WTC11 (cell line): ENCODE data around the gene CBFB. TPM values are rescaled to one million over a fixed set of nuclear protein-coding genes. Genes with fewer than 3 reads are reported as not detected.

Source experiments
- ATAC-seq: fragments of 200-7000 bp; cut with Tn5 transposase; 2 replicates; pipeline ENCODE4 v1.10.0; 2021; ENCODE audit warnings: mild to moderate bottlenecking, moderate library complexity
- CTCF ChIA-PET: fragments of 300-600 bp; sonication (Branson Sonifier 250); formaldehyde crosslinking; loops from one replicate; lab custom pipeline; 2021; ENCODE audit warnings: antibody characterized with exemption; lab: Charles Lee
- POLR2A ChIA-PET: fragments of 350-600 bp; sonication (Branson Sonifier 250); formaldehyde crosslinking; loops from one replicate; lab custom pipeline; 2021; ENCODE audit warnings: antibody characterized with exemption; lab: Charles Lee
- DNase-seq: peaks from one replicate; pipeline ENCODE4 v3.0.0; 2021; ENCODE audit warnings: low spot score
- H3K27ac Mint-ChIP-seq: 2 replicates; pipeline ENCODE4 v1.8.0; 2021; ENCODE audit warnings: mixed read lengths
- H3K27me3 Mint-ChIP-seq: 2 replicates; pipeline ENCODE4 v1.8.0; 2021; ENCODE audit warnings: low read depth, mild to moderate bottlenecking, moderate library complexity, mixed read lengths
- H3K36me3 Mint-ChIP-seq: 2 replicates; pipeline ENCODE4 v1.8.0; 2021; ENCODE audit warnings: mixed read lengths
- H3K4me1 Mint-ChIP-seq: 2 replicates; pipeline ENCODE4 v1.8.0; 2022; ENCODE audit warnings: mixed read lengths
- H3K4me3 Mint-ChIP-seq: 2 replicates; pipeline ENCODE4 v1.8.0; 2021; ENCODE audit warnings: mild to moderate bottlenecking, moderate library complexity, mixed read lengths
- H3K9me3 Mint-ChIP-seq: 2 replicates; pipeline ENCODE4 v1.8.0; 2021; ENCODE audit warnings: mixed read lengths
- EMX1 ChIP-seq: fragments of 250-450 bp; sonication (Bioruptor Pico); IDR thresholded peaks from 2 replicates; pipeline ENCODE4 v1.8.0; 2021; ENCODE audit warnings: mild to moderate bottlenecking
- FOXJ3 ChIP-seq: sonication (generic); formaldehyde crosslinking; IDR thresholded peaks from 2 replicates; pipeline ENCODE4 v1.9.0; 2021; ENCODE audit warnings: missing genetic modification reagents, mild to moderate bottlenecking, borderline replicate concordance
- MXD4 ChIP-seq: fragments of 250-450 bp; sonication (Bioruptor Pico); IDR thresholded peaks from 2 replicates; pipeline ENCODE4 v1.8.0; 2021; ENCODE audit warnings: mild to moderate bottlenecking, moderate library complexity, borderline replicate concordance
- NFATC4 ChIP-seq: fragments of 250-450 bp; sonication (Bioruptor Pico); IDR thresholded peaks from 2 replicates; pipeline ENCODE4 v1.9.0; 2021; ENCODE audit warnings: mild to moderate bottlenecking
- TCF7 ChIP-seq: sonication (generic); formaldehyde crosslinking; IDR thresholded peaks from 2 replicates; pipeline ENCODE4 v1.8.0; 2022; ENCODE audit warnings: mild to moderate bottlenecking, low read depth, missing genetic modification reagents, moderate library complexity
- TEAD1 ChIP-seq: sonication (generic); formaldehyde crosslinking; IDR thresholded peaks from 2 replicates; pipeline ENCODE4 v1.8.0; 2022; ENCODE audit warnings: mild to moderate bottlenecking, missing genetic modification reagents
- TP53 ChIP-seq: sonication (generic); formaldehyde crosslinking; IDR thresholded peaks from 2 replicates; pipeline ENCODE4 v1.8.1; 2023; ENCODE audit warnings: mild to moderate bottlenecking, missing genetic modification reagents
- ZNF138 ChIP-seq: sonication (generic); formaldehyde crosslinking; conservative IDR thresholded peaks from 2 replicates; pipeline ENCODE4 v1.8.1; 2022; ENCODE audit warnings: mild to moderate bottlenecking, moderate library complexity, missing genetic modification reagents
- ZNF671 ChIP-seq: fragments of 250-450 bp; sonication (Bioruptor Pico); IDR thresholded peaks from 2 replicates; pipeline ENCODE4 v1.8.0; 2021; ENCODE audit warnings: mild to moderate bottlenecking
- total RNA-seq: library from RNA; stranded (reverse); gene quantifications from 3 replicates; pipeline ENCODE4 v1.2.3, GENCODE V29; 2021
- TF ChIP-seq, protein P1 (sequence below): sonication (generic); formaldehyde crosslinking; IDR thresholded peaks from 2 replicates; pipeline ENCODE4 v1.8.0; 2022; ENCODE audit warnings: missing genetic modification reagents
- TF ChIP-seq, protein P2 (sequence below): sonication (generic); formaldehyde crosslinking; IDR thresholded peaks from 2 replicates; pipeline ENCODE4 v1.8.0; 2023; ENCODE audit warnings: mild to moderate bottlenecking, missing genetic modification reagents
- TF ChIP-seq, protein P3 (sequence below): sonication (generic); formaldehyde crosslinking; IDR thresholded peaks from 2 replicates; pipeline ENCODE4 v1.8.1; 2023; ENCODE audit warnings: mild to moderate bottlenecking, missing genetic modification reagents

The CBFB gene
- total RNA-seq, 1 experiment from 2014 or later = 36.9 TPM

DNA sequence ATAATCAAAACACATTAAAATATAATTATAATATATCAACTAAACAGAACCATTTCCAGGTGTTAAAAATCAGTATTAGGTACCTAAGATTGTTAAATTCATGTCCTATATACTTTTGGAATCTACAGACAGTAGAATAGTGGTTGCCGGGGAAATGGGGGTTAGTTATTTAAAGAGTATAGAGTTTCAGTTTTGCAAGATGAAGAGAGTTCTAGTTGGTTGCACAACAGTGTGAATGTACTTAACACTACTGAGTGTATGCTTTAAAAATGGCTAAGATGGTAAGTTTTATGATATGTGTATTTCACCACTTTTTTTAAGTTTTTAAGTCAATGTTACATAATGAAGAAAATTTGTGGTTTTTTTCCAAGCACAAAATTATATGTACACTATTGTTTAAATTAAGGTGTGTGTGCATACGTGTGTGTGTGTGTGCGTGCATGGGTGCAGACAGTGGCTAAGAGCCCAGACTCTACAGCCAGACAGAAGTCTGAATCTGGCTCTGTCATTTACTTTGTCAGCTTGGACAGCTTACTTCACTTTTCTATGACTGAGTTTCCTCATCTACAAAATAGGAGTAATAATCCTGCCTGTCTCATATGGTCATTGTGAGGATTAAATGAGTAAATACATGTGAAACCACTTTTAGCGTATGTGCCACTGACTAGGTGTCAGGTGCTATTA, 55.5 kb downstream of the CBFB start:
- H3K27ac Mint-ChIP-seq = no peak overlapping the region
- TF ChIP-seq, protein P1, sequence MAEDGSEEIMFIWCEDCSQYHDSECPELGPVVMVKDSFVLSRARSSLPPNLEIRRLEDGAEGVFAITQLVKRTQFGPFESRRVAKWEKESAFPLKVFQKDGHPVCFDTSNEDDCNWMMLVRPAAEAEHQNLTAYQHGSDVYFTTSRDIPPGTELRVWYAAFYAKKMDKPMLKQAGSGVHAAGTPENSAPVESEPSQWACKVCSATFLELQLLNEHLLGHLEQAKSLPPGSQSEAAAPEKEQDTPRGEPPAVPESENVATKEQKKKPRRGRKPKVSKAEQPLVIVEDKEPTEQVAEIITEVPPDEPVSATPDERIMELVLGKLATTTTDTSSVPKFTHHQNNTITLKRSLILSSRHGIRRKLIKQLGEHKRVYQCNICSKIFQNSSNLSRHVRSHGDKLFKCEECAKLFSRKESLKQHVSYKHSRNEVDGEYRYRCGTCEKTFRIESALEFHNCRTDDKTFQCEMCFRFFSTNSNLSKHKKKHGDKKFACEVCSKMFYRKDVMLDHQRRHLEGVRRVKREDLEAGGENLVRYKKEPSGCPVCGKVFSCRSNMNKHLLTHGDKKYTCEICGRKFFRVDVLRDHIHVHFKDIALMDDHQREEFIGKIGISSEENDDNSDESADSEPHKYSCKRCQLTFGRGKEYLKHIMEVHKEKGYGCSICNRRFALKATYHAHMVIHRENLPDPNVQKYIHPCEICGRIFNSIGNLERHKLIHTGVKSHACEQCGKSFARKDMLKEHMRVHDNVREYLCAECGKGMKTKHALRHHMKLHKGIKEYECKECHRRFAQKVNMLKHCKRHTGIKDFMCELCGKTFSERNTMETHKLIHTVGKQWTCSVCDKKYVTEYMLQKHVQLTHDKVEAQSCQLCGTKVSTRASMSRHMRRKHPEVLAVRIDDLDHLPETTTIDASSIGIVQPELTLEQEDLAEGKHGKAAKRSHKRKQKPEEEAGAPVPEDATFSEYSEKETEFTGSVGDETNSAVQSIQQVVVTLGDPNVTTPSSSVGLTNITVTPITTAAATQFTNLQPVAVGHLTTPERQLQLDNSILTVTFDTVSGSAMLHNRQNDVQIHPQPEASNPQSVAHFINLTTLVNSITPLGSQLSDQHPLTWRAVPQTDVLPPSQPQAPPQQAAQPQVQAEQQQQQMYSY (CRISPR knock-in tag) = no peak
- TF ChIP-seq, all 79 proteins: peak for 0
- POLR2A ChIA-PET = no interaction called here
- Mint-ChIP-seq H3K27me3 (no peaks in the 10 kb centered on the region), H3K4me1 (no peaks in the 10 kb centered on the region), H3K36me3 (no peaks in the 10 kb centered on the region), H3K9me3 (no peaks in the 10 kb centered on the region), H3K4me3 (no peak overlapping the region)
- no peak for ATAC-seq
- CTCF ChIA-PET = interaction anchor here (0.8 kb wide), 1 partner anchor 67 kb away, joined by 4 read pairs; no protein-coding TSS in a partner anchor
- DNase-seq = no peak

- H3K9me3 Mint-ChIP-seq = no peaks in the 10 kb centered on the region
- ATAC-seq (no peak), DNase-seq (no peak)
- POLR2A ChIA-PET = no interaction called here
- H3K36me3 Mint-ChIP-seq = no peaks in the 10 kb centered on the region
- CTCF ChIA-PET = interaction anchor here (1.3 to 2.8 kb wide), 3 partner anchors 17 to 74 kb away, joined by 3 to 10 read pairs (median 5); no protein-coding TSS in a partner anchor
- no peaks in the 10 kb centered on the region for H3K4me1 Mint-ChIP-seq
- H3K4me3 Mint-ChIP-seq = no peak overlapping the region
- no peak overlapping the region; the same call in 1 of the 2 replicates for H3K27ac Mint-ChIP-seq
- H3K27me3 Mint-ChIP-seq = no peaks in the 10 kb centered on the region
- TF ChIP-seq, protein P2, sequence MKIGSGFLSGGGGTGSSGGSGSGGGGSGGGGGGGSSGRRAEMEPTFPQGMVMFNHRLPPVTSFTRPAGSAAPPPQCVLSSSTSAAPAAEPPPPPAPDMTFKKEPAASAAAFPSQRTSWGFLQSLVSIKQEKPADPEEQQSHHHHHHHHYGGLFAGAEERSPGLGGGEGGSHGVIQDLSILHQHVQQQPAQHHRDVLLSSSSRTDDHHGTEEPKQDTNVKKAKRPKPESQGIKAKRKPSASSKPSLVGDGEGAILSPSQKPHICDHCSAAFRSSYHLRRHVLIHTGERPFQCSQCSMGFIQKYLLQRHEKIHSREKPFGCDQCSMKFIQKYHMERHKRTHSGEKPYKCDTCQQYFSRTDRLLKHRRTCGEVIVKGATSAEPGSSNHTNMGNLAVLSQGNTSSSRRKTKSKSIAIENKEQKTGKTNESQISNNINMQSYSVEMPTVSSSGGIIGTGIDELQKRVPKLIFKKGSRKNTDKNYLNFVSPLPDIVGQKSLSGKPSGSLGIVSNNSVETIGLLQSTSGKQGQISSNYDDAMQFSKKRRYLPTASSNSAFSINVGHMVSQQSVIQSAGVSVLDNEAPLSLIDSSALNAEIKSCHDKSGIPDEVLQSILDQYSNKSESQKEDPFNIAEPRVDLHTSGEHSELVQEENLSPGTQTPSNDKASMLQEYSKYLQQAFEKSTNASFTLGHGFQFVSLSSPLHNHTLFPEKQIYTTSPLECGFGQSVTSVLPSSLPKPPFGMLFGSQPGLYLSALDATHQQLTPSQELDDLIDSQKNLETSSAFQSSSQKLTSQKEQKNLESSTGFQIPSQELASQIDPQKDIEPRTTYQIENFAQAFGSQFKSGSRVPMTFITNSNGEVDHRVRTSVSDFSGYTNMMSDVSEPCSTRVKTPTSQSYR (CRISPR knock-in tag) = no peak
- TF ChIP-seq FOXJ3 (CRISPR knock-in tag) = no peak
Measured at GRCh38 chr16:67086822-67087221, 57.9 kb downstream of the CBFB start.

DNA sequence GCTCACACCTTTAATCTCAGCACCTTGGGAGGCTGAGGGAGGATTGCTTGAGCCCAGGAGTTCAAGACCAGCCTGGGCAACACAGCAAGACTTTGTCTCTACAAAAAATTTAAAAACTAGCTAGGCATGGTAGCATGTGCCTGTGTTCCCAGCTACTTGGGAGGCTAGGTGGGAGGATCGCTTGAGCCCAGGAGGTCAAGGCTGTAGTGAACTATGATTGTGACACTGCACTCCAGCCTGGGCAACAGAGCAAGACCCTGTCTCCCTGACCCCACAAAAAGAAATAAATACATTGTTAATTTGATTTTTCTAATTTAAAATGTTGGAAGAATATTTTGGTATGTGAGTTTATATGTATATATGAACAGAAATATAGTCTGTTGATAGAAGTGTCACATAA, 58.3 kb downstream of the CBFB start:
- no peak for TF ChIP-seq MXD4
- TF ChIP-seq TP53 (CRISPR knock-in tag) = no peak
- TF ChIP-seq TEAD1 (CRISPR knock-in tag) = no peak
- no peak for TF ChIP-seq ZNF671 (CRISPR knock-in tag)
- TF ChIP-seq EMX1 (CRISPR knock-in tag) = no peak
- TF ChIP-seq ZNF138 (CRISPR knock-in tag) = no peak
- TF ChIP-seq TCF7 (CRISPR knock-in tag) = no peak
- TF ChIP-seq, protein P3, sequence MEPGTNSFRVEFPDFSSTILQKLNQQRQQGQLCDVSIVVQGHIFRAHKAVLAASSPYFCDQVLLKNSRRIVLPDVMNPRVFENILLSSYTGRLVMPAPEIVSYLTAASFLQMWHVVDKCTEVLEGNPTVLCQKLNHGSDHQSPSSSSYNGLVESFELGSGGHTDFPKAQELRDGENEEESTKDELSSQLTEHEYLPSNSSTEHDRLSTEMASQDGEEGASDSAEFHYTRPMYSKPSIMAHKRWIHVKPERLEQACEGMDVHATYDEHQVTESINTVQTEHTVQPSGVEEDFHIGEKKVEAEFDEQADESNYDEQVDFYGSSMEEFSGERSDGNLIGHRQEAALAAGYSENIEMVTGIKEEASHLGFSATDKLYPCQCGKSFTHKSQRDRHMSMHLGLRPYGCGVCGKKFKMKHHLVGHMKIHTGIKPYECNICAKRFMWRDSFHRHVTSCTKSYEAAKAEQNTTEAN (CRISPR knock-in tag) = no peak
- TF ChIP-seq NFATC4 = no peak
- TF ChIP-seq, all 79 proteins: peak for 0
- no peak overlapping the region for H3K27ac Mint-ChIP-seq
- POLR2A ChIA-PET = no interaction called here
- CTCF ChIA-PET = interaction anchor here (1.3 to 2.8 kb wide), 3 partner anchors 17 to 74 kb away, joined by 3 to 10 read pairs (median 5); no protein-coding TSS in a partner anchor
- no peaks in the 10 kb centered on the region for H3K9me3 Mint-ChIP-seq
- no peaks in the 10 kb centered on the region for H3K36me3 Mint-ChIP-seq
- no peaks in the 10 kb centered on the region for H3K27me3 Mint-ChIP-seq
- DNase-seq = no peak
- no peaks in the 10 kb centered on the region for H3K4me1 Mint-ChIP-seq
- ATAC-seq = no peak
- no peak overlapping the region for H3K4me3 Mint-ChIP-seq
